Bronchial epithelial cell (primary cell): ENCODE measurements around the gene ITPR2. TPM values are rescaled to one million over a fixed set of nuclear protein-coding genes. Genes with fewer than 3 reads are reported as not detected.

ENCODE experiments used
- DNase-seq: peaks from one replicate; pipeline ENCODE4 v3.0.0-alpha.2; 2010; ENCODE audit warnings: low read depth
- FAIRE-seq: peaks from 2 replicates; lab custom pipeline; 2011; peaks lifted over from hg19 to GRCh38; lab: Jason Lieb, UNC
- H3K27me3 ChIP-seq: 2 replicates; pipeline ENCODE4 v1.5.1; 2011; ENCODE audit warnings: low read length; ENCODE audit not compliant: control insufficient read depth, insufficient read depth
- H3K36me3 ChIP-seq: 2 replicates; pipeline ENCODE4 v1.5.1; 2011; ENCODE audit warnings: low read length; ENCODE audit not compliant: control insufficient read depth, insufficient read depth
- H3K4me3 ChIP-seq: 2 replicates; pipeline ENCODE4 v1.5.1; 2011; ENCODE audit warnings: mild to moderate bottlenecking, low read depth, low read length, control low read depth
- total RNA-seq: library from RNA; depleted of rRNA; stranded (reverse); fragments of >200 nt; gene quantifications from 2 replicates; pipeline ENCODE4 v1.2.1, GENCODE V29; 2014
- TF ChIP-seq, protein P1 (sequence below): IDR thresholded peaks from 2 replicates; pipeline ENCODE4 v1.5.1; 2011; ENCODE audit warnings: mild to moderate bottlenecking, moderate library complexity, low read length, control low read depth, inconsistent platforms; ENCODE audit not compliant: insufficient read depth, severe bottlenecking

ITPR2 gene
- total RNA-seq, 1 donor from 2014 or later: 5.8 TPM

DNA sequence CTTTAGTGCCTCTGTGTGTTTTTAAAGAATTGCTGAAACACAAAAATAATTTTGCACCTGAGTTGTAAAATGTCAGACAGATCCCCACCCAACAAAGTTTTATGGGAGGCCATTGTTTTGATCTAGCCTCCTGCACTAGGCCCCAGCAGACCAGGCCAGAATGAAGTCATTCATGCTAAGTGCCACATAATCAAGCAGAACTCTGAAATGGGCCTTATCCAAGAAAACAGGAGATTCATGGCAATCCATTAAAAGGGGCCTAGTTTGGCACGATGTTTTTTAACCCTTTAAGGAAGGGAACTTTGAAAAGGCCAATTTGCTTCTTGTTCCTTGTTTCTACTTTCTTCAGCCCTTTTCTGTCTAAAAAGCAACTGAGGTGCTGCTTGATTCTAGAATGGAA is 260.9 kb downstream of the ITPR2 start:
- H3K36me3 ChIP-seq: no peaks in the 10 kb centered on the region
- FAIRE-seq (no peak), DNase-seq (no peak)
- no peaks in the 10 kb centered on the region for H3K27me3 ChIP-seq
- no peak overlapping the region for H3K4me3 ChIP-seq
- TF ChIP-seq, protein P1, sequence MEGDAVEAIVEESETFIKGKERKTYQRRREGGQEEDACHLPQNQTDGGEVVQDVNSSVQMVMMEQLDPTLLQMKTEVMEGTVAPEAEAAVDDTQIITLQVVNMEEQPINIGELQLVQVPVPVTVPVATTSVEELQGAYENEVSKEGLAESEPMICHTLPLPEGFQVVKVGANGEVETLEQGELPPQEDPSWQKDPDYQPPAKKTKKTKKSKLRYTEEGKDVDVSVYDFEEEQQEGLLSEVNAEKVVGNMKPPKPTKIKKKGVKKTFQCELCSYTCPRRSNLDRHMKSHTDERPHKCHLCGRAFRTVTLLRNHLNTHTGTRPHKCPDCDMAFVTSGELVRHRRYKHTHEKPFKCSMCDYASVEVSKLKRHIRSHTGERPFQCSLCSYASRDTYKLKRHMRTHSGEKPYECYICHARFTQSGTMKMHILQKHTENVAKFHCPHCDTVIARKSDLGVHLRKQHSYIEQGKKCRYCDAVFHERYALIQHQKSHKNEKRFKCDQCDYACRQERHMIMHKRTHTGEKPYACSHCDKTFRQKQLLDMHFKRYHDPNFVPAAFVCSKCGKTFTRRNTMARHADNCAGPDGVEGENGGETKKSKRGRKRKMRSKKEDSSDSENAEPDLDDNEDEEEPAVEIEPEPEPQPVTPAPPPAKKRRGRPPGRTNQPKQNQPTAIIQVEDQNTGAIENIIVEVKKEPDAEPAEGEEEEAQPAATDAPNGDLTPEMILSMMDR: no peak

DNA sequence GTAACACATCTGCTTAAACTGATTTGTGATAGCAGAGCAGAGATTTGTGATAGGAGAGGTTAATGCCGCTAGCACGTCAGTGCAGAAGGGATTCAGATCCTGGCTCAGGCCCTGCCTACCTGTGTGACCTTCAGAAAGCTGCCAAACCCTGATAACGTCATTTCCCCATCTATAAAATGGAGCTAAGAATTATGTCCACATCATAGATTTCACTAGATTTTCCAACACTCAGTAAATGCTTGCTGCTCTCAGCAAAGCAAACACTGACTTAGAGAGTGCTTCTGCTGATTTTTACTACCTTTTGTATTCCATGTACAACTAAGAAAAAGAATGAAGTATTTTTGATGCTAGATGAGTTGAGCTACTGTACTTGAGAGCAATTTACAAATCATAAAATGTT is 261.4 kb downstream of the ITPR2 start:
- TF ChIP-seq, protein P1: no peak
- FAIRE-seq (no peak), DNase-seq (no peak)
- no peaks in the 10 kb centered on the region for H3K27me3 ChIP-seq
- no peaks in the 10 kb centered on the region for H3K36me3 ChIP-seq
- H3K4me3 ChIP-seq: no peak overlapping the region

DNA sequence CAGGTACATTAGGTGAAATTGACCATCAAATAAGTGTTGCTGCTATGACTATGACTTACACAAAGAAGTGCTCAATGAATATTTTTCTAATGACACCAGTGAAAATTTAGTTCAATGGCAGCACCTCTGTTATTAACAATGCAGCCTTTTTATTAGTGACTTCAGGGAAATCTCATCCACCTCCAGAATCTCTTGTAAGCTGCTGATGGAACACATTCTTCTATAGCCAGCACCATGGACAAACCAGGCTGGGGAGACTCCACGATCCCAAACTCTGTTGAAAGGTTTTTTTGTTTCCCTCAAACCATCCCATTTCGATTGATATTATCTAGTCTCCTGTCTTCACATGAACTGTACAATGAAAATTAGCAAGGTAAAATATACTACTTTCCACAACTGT is 265.9 kb downstream of the ITPR2 start:
- no peak for FAIRE-seq
- H3K4me3 ChIP-seq: no peak overlapping the region
- no peak for DNase-seq
- no peaks in the 10 kb centered on the region for H3K27me3 ChIP-seq
- H3K36me3 ChIP-seq: no peaks in the 10 kb centered on the region
- TF ChIP-seq, protein P1: no peak

DNA sequence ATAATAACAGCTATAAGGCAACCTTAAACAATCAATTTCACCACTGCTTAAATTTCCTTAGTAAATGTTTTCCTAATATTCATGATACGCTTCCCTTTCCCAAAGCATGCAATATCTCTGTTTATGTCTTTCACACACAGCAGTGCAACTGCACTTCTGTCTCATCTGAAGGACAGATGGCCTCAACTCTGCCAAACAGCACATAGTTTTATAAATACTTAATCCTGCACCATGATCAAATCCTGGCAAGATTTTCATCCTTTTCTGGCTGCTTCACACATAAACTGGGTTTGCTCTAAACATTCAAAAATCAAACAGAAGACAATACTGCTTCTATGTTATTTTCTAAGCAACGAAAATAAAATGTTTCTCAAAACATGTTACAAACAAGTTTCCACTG is 266.3 kb downstream of the ITPR2 start:
- TF ChIP-seq, protein P1: no peak
- FAIRE-seq (no peak), DNase-seq (no peak)
- no peaks in the 10 kb centered on the region for H3K36me3 ChIP-seq
- H3K27me3 ChIP-seq: no peaks in the 10 kb centered on the region
- no peak overlapping the region for H3K4me3 ChIP-seq

DNA sequence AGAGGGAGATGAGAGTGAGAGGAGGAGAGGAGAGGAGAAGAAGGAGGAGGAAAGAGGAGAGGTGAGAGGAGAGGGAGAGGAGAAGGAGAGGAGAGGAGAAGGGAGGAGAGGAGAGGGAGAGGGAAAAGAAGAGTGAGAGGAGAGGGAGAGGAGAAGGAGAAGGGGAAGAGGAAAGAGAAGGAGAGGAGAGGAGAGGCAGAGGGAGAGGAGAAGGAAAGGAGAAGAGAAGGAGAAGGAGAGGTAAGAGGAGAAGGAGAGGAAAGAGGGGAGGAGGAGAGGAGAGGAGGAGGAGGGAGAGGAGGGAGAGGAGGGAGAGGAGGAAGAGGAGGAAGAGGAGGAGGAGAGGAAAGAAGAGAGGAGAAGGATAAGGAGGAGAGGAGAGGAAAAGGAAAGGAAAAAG is 266.8 kb downstream of the ITPR2 start:
- DNase-seq: no peak
- FAIRE-seq: no peak
- H3K27me3 ChIP-seq: no peaks in the 10 kb centered on the region
- H3K36me3 ChIP-seq: no peaks in the 10 kb centered on the region
- no peak overlapping the region for H3K4me3 ChIP-seq
- TF ChIP-seq, protein P1: no peak

DNA sequence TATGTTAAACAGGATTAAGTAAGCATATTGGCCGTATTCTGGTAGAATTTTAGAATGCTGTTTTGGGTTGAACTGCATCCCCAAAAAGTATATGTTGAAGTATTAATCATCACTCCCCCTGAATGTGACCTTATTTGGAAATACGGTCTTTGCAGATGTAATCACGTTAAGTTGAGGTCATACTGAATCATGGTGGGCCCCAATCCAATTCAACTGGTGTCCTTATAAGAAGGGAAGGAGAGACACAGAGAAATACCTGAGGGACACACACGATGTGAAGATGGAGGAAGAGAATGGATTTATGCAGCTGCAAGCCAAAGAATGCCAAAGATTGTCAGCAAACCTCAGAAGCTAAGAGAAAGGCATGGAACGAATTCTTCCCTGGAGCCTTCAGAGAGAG is 268.6 kb downstream of the ITPR2 start:
- FAIRE-seq (no peak), DNase-seq (no peak)
- no peak overlapping the region for H3K4me3 ChIP-seq
- no peaks in the 10 kb centered on the region for H3K36me3 ChIP-seq
- TF ChIP-seq, protein P1: no peak
- H3K27me3 ChIP-seq: no peaks in the 10 kb centered on the region
